GM21529 (cell line): ENCODE measurements around the gene KIAA1217.
"Not testable (repeated sequence)": the region's sequence is repeated elsewhere in the genome, so short reads cannot be mapped to it uniquely, and the experiment has no call there.

Source experiments
- ATAC-seq: cut with Tn5 transposase; IDR thresholded peaks from one replicate; pipeline ENCODE4 v1.9.1; 2021; ENCODE audit not compliant: unreplicated experiment

The KIAA1217 gene

DNA sequence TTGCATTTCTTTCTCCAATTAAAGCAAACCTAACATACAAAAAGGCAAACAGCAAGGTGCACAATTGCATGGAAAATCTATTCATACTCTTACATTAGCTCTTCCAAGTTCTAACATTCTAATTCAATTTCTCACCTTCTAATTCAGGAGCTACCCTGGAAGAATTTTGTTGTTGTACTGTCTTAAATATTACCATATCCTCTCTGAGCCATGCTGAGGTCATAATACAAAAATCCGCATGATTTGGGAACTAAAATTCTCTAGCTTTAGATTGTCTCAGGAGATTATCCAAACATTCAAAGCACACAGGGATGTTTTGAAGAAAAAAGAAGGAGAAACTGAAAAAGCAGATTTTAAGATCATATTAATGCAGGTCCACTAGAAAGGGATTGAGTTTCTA lies 229.9 kb downstream of the KIAA1217 start:
- no peak for ATAC-seq

DNA sequence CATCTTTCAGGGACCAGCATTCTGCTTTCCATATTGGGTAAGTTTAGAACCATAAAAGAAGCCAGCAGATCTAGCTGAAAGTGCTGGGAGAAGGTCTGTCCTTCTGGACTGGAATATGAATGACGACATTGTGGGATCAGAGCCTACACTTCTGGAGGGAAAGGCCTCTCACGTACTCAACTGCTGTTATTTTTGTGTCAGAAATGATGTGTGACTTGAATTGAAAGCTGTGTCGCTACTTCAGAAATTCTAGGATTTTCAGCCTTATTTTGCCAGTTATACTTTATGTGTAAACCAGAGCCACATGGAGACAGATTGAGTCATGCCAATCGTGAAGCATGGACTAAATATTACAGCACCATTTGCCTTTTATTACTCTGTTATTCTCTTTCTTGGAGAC lies 231.0 kb downstream of the KIAA1217 start:
- no peak for ATAC-seq

DNA sequence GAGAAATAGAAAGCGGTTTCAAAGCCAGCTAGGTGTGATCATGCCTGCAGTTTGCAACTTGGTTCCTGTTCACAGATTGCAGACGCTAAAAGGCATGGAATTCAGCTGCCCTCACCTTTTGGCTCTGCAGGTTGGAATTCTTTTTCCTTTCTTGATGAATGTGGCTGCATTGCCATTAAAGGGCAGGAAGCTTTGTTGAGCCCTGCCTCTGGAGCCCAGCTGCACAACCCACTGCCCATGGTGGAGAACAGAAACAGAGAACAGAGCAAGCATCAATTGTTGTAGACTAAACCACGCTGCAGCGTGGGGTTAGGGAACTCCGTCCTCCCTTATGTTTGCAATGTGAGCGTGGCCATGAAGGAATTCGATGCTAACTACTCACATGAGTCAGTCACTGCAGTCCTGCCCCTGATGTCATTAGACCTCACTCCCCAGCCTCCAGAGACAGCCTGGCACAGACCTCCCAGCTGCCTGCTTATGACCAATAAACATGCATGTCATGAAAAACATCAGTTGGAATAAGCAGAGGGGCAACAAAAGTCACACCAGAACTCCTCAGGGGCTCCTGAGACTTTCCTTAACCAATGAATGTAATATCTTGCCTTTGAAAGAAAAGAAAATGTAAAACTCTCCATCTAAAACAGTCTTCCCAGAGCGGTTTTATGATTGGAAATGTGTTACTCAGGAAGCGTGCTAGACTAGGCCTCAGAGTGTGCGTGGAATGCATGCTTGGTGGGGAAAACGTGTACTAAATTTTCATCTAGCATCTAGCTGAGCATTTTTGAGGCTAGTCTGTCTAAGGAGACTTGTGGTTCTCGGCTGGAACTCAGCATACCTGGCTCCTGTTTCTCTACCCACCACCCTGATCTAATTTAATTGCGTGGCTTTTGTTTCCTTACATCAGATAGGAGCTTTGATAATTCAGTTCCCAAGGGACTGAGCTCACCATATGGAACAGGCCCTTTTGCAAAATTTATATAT lies 232.2 kb downstream of the KIAA1217 start:
- ATAC-seq = no peak

DNA sequence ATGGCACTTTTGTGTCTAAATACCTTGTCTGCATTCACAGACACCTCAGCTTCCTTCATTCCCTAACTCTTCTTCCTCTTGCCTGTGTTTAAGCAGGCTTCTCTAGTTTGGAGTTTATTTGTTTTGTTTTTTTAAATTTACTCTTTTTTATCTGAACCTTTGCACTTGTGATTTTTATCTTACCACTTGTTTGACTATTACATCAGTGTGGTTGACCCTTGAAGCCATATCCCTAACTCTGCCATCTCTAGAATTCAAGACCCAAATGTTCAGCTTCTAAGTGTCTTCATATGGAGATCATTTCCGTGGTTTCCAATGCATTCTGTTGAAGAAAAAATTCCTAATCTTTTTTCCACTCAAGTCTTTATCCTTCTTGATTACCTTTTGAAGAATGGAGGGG lies 233.3 kb downstream of the KIAA1217 start:
- no peak for ATAC-seq

DNA sequence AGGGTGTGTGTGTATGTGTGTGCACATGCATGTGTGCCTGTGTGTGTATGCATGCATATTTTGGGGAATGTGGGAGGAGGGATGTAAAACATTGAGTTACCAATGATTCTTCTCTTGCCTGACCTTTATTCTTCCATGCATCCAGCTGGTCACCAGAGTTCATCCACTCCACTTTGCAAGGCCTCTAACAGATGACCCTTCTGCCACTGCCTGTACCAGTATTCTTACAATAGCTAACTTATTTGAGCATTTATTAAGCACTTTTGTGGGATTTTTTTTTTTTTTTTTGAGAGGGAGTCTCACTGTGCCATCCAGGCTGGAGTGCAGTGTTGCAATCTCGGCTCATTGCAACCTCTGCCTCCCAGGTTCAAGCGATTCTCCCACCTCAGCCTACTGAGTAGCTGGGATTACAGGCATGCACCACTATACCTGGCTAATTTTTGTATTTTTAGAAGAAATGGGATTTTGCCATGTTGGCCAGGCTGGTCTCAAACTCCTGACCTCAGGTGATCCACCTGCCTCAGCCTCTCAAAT lies 233.8 kb downstream of the KIAA1217 start:
- not testable (repeated sequence) for ATAC-seq

DNA sequence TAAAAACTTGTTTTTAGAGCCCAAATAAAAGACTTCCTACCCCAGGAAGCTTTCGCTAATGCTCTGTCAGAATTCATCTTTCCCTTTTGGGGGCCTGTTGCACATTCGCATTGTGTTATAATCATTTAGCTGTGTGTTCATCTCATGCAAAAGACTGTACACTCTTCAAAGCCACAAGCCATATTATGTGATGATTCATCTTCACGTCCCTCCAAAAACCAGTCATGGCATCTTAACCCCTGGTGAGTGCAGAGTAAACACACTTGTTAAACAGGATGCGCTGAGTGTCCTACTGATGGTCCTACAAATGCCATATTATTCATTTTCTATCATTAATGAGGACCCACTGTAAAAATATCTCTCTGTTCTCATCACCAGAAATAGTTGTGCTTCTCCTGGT lies 235.4 kb downstream of the KIAA1217 start:
- ATAC-seq = no peak

DNA sequence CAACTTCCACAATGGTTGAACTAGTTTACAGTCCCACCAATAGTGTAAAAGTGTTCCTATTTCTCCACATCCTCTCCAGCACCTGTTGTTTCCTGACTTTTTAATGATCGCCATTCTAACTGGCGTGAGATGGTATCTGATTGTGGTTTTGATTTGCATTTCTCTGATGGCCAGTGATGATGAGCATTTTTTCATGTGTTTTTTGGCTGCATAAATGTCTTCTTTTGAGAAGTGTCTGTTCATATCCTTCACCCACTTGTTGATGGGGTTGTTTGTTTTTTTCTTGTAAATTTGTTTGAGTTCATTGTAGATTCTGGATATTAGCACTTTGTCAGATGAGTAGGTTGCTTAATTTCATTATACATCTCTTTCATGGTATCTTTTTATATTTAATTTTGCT lies 237.0 kb downstream of the KIAA1217 start:
- ATAC-seq = not testable (repeated sequence)

DNA sequence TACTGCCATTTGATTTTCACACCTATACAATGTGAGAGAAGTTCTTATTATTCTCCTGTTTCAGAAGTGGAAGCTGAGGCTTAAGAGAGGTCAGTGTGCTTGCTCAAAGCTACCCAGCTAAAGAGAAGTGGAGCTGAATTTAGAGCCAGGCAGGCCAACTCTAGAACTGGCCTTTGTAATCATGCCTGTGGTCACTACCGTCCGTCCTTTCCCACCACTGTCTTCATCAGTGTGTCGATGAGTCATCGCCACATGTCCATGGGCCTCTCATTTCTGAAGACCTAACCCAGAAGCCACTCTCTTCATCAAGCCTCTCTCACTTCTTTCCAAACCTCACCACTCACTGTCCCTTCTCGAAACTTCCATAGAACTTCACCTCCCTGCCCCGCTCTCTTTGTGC lies 237.8 kb downstream of the KIAA1217 start:
- ATAC-seq = no peak

DNA sequence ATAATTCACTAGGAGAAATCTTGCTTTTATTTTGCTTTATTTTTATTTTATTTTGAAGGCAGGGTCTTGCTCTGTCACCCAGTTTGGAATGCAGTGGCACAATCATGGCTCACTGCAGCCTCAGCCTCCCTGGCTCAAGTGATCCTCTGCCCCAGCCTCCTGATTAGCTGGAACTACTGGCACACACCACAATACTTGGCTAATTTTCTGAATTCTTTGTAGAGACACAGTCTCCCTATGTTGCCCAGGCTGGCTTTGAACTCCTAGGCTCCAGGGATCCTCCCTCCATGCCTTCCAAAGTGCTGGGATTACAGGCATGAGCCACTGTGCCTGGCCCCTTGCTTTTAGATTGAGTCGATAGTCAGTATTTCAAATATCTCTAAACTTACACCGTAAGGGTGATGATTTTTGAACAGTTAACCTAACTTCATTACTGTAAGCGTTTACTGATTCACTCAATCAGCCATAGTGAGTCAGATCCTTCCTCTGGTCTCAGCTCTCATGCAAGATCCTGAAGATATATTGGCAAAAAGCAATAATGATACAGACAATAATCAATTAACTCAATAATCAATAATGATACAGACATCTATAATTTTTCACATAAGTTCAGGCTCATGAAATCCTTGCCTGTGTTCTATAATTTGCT lies 239.5 kb downstream of the KIAA1217 start:
- ATAC-seq = no peak

DNA sequence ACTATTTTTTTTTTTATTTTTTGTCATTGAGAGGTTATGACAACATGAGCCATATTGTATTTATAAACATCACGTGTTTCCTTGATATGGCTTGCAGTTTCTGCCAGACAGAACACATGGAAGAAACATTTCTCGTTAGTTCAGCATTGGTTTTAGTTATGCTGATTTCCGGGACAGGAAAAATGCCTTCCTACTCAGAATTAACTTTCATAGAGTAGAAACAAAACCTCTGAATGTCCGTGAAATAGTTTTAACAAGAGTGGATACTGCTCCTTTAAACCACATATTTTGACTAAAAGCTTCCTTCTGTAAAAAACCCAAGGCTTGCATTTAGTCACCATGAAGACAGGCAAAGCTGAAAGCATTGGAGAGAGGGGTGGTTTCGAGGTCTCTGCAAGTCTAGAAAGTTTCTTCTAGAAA lies 240.4 kb downstream of the KIAA1217 start:
- peak; percentile 85 for ATAC-seq

DNA sequence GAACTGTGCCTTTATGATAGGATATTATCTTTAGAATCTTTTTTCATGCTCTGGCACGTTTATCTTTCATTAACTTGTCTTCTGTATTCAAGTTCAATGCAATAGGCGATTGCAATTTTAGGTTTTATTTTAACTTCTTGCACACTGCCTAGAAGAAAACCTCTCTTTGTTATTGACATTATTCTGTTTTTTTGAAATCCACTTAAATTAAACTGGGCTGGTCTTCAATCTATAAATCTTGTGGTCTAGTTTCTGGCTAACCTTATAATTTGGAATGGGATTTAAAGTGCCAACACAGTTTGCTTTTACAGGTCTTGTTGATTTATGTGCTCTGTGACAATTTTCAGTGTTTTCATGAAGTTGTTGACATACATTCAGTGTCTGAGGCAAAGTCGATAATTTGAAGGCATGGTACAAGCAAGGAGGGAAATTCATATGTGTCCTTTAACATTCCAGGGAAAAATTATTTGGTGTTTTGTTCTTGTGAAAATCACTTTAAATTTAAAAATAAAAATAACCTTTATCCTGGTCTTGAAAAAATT lies 240.9 kb downstream of the KIAA1217 start:
- ATAC-seq = no peak

DNA sequence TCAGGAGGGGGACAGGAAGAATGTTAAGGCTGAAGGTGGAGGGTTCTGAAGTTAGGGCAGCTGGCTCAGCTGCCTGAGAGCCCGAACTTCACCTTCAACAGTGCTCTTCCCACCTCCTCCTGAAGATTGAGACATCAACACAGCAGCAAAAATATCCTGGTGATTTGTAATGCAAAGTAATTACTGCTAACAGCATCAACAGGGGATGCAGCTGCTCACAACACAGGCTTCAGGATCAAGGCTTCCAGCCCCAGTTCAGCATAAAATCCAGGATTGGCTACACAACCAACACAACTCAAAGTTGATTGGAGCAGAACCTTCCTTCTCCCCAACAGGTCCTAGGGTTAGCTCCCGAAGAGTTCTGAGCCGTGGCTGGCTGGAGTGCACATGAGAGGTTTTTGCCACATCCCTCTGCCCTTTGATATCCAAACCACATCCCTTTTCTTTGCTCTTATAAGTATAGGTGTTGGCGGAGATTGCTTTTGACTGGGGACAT lies 242.4 kb downstream of the KIAA1217 start:
- ATAC-seq = no peak

DNA sequence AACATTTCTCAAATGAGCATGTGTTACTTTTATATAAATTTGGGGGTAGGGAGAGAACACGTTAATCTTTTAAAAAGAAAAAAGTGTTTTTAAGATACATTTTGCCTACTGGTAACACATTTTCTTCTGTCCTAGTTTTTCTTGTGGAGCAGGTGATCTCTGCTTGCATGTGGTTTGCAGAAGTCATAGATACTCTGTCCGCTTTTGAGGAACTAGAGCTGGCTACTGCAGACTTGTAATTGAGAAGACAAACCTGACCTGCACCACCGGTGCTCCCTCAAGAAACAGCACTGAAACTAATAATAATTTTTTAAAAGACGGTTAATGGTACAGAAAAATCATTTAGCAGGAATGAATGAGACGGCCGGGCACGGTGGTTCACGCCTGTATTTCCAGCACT lies 243.1 kb downstream of the KIAA1217 start:
- ATAC-seq = no peak

DNA sequence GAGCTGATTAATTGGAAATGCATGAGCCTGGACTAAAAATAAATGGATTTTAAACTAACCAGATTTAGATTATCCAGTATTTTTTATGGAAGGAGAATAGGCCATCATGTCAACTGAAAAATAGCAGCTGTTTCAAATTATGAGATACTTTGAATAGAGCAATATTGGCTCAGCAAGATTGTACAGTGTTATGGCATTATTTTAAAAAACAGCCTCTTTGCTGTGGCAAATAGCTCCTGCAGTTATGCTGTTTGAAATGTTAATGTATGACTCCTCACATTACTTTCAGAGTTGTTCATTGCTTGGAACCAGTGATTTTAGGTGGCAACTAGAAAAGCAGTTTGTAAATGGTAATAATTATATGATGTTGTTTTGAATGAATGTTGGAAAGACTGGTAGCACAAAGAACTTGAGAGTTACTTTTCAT lies 244.5 kb downstream of the KIAA1217 start:
- ATAC-seq = no peak

DNA sequence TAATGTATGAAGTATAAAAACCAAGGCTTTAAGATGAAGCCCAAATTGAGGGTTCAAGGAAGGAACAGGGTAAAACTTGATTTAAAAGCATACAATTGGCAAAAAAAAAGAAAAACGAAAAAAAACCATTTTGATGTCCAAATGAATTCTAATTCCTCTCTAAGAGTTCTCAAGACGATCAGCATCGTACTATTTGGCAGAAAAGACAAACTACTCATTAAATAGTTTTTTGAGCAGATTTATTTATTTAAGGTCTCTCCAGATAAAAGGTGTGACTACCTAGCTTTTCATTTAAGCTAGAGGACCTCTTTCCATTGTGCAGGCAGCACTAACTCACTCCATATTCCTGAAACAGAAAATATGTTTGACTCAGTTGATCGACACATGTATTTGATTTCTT lies 245.0 kb downstream of the KIAA1217 start:
- ATAC-seq = no peak

DNA sequence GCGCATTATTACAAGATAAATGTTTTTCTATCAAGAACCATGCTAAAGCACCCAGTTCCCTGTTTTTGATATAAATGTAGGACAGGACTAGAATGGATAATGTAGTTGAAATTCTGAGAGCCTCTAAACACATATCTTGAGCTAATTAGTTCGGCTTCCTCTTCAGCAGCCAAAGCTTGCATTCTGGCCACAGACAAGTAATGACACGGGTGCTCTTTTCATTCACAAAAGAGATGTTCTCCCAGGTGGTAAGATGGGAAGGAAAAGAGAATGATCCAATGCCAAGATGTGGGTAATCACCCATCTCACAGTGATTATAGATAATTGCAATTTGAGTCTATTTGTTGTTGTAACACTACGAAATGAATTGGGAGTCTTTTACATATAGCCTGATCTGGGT lies 246.5 kb downstream of the KIAA1217 start:
- no peak for ATAC-seq

DNA sequence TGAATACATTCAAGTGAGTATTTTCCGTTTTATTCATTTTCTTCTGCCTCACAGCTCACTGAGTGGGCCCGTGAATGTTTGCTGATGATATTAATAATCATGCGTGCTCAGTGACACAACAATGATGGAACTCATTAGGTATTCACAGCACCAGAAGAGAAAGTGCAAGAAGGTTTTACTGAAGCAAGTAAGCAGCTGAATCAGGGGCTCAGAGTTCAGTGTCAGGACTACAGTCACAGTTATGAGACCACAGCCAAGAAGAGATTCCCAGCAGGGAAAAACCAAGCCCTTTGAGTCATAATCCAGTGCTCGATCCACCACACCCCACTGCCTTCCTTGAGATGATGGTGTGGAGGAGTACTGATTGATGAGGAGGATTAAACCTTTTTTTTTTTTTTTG lies 247.4 kb downstream of the KIAA1217 start:
- ATAC-seq = no peak

DNA sequence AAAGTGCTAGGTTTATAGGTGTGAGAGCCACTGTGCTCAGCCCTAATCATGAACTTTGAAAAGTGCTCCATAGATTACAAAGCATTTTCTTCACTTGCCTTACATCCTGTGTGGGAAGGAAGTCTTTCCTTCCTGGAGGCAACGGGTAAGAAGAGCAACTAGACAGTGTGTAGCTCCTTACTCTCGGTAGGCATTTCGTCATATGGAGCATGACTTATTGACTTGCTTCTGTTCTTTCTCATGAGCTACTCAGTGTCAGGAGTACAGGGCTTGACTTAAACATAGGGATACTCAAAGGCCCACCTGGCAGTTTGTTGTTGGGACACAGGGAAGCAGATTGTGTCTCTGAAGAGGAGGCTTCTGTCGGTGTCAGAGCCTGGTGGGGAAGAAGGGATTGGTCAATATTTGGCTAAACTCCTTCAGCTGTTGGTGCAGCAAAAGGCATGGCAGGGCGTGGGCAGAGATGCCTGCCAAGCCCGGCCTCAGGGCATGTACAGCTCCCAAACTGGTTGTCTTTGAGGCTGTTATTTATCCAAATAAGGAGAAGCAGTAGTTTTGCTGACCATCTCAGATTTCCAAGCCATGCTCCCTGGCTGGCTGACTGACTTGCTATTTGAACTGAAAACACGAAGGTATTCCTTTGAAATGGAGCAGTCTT lies 248.9 kb downstream of the KIAA1217 start:
- ATAC-seq = no peak

DNA sequence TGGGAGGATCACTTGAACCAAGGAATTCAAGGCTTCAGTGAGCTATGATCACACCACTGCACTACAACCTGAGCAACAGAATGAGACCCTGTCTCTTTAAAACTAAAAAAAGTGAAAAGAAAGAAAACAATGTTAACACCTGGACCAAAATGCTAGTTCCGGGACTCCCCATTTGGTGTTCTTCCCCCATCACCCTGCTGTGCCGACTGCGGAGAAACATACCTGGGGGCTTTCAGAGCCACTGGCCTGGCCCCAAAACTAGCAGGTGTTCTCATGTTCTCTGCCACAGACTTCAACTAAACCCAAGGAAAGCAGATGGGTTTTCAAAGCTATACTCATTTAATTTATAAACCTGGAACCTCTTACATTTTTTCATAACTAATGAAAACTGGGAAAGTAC lies 250.9 kb downstream of the KIAA1217 start:
- no peak for ATAC-seq

DNA sequence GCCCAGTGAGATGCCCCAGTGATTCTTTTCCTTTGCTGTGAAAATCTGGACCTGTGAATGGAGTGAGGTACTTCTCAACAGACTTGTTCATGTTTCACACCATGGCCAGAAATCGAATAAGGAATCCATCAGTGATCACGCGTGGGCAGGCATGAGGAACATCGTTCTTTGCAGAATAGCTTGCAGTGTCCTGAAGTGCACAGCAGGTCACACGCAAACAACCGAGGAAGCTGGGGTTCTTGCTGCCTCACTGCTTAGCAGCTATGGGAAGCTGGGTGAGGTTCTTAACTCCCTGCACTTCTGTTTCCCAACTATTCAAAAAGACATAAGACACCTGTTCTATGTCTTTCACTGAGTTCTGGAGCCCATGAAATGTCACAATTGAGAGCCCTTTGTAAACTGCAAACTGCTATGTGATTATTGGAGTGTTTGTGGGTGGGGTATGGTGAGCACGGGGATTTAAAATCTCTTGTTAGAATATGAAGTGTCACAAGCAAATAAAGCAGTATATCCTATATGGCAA lies 253.4 kb downstream of the KIAA1217 start:
- ATAC-seq = no peak
